22Rv1 (cell line): Measurements from ENCODE around the gene DSCAM.
"Not testable (repeated sequence)": the region's sequence is repeated elsewhere in the genome, so short reads cannot be mapped to it uniquely, and the experiment has no call there.

Experiments
- ZFX ChIP-seq: fragments of 450-650 bp; IDR thresholded peaks from 2 replicates; pipeline ENCODE4 v1.6.1; 2017; ENCODE audit warnings: antibody characterized with exemption, borderline replicate concordance
- TF ChIP-seq, protein P1 (sequence below): fragments of 450-650 bp; IDR thresholded peaks from 2 replicates; pipeline ENCODE4 v1.5.1; 2017; ENCODE audit warnings: mild to moderate bottlenecking

- TF ChIP-seq, protein P1, sequence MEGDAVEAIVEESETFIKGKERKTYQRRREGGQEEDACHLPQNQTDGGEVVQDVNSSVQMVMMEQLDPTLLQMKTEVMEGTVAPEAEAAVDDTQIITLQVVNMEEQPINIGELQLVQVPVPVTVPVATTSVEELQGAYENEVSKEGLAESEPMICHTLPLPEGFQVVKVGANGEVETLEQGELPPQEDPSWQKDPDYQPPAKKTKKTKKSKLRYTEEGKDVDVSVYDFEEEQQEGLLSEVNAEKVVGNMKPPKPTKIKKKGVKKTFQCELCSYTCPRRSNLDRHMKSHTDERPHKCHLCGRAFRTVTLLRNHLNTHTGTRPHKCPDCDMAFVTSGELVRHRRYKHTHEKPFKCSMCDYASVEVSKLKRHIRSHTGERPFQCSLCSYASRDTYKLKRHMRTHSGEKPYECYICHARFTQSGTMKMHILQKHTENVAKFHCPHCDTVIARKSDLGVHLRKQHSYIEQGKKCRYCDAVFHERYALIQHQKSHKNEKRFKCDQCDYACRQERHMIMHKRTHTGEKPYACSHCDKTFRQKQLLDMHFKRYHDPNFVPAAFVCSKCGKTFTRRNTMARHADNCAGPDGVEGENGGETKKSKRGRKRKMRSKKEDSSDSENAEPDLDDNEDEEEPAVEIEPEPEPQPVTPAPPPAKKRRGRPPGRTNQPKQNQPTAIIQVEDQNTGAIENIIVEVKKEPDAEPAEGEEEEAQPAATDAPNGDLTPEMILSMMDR: not testable (repeated sequence)
- not testable (repeated sequence) for TF ChIP-seq ZFX
Observed at GRCh38 chr21:40028393-40028792, 818.6 kb downstream of the DSCAM start.
